ENCODE results near the gene TMX4. TPM values are rescaled to one million over a fixed set of nuclear protein-coding genes. Genes with fewer than 3 reads are reported as not detected.
A peak's percentile ranks its signal among the peaks of the same experiment; 100 is the strongest.

Gene TMX4, protein sequence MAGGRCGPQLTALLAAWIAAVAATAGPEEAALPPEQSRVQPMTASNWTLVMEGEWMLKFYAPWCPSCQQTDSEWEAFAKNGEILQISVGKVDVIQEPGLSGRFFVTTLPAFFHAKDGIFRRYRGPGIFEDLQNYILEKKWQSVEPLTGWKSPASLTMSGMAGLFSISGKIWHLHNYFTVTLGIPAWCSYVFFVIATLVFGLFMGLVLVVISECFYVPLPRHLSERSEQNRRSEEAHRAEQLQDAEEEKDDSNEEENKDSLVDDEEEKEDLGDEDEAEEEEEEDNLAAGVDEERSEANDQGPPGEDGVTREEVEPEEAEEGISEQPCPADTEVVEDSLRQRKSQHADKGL
- total RNA-seq (71.7 TPM), polyA plus RNA-seq (100 to 1,000 TPM in 1 of 4 donors, 10 to 100 TPM in 3; 74.8 to 111 (median 93.2) TPM)

GRCh38 chr20:8019246-8019997 is at the start of gene TMX4:
TSS of gene TMX4 (minus strand) at chr20:8019761. CDS start at chr20:8019613, 148 bp downstream.
- no peaks in the 10 kb centered on the region for H3K27me3 Mint-ChIP-seq

DNA sequence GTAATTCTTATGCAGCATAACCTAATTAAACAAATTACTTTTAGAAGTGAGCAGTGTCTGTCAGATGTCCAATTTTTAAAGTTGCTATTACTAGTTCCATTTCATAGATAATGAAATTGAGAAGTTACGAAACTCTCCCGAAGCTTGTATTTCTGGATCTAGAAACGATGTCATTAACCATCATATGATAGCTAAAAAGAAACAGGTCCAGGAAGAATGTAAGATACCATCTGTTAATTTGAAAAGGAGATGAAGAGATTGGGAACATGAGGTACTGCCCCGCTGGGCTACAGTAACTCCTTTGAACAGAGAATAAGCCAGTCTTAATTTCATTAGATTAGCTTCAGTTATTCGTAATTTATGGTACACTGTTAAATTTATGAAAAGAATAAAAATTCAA is 47.5 kb upstream of the TMX4 start:
- peaks cover 2% of the 10 kb centered on the region for H3K27me3 ChIP-seq (ENCODE audit: control insufficient read depth, insufficient read depth, low read length)
- H3K4me1 ChIP-seq (ENCODE audit: control insufficient read depth, insufficient read depth, low read length, poor library complexity, severe bottlenecking): no peaks in the 10 kb centered on the region
- Mint-ChIP-seq H3K36me3 (no peaks in the 10 kb centered on the region), H3K4me1 (peaks cover 0 to 4% (median 0%) of the 10 kb centered on the region in 4 donors), H3K9me3 (peaks cover 0 to 1% (median 0%) of the 10 kb centered on the region in 7 donors), H3K27me3 (peaks cover 6% of the 10 kb centered on the region), H3K27ac (no peak overlapping the region), H3K4me3 (no peak overlapping the region)
- no peak for DNase-seq
- no peak overlapping the region for H3K27ac ChIP-seq (ENCODE audit: insufficient read depth, low read length, poor library complexity, severe bottlenecking)
- no peak overlapping the region for H3K4me3 ChIP-seq (ENCODE audit: low read depth, low read length)
- no peaks in the 10 kb centered on the region for H3K36me3 ChIP-seq (ENCODE audit: control insufficient read depth, insufficient read depth, low read length)
- ATAC-seq (ENCODE audit: low read depth in 2 of 2): no peak
- H3K9me3 ChIP-seq (ENCODE audit: control insufficient read depth in 2 of 2, low read length in 2 of 2): no peaks in the 10 kb centered on the region

More at GRCh38 chr20:8019246-8019997, at the start of gene TMX4:
- Mint-ChIP-seq H3K36me3 (peaks cover 8% of the 10 kb centered on the region), H3K4me1 (peaks cover 20 to 42% (median 24%) of the 10 kb centered on the region in 4 donors), H3K27ac (peak within 1 kb of the TSS; percentile 80 to 89 (median 87)), H3K4me3 (peak within 1 kb of the TSS; percentile 93 to 95 (median 94)), H3K9me3 (peaks cover 0 to 2% (median 0%) of the 10 kb centered on the region in 7 donors)
- H3K27me3 ChIP-seq (ENCODE audit: control insufficient read depth, insufficient read depth, low read length): no peaks in the 10 kb centered on the region
- H3K27ac ChIP-seq (ENCODE audit: insufficient read depth, low read length, poor library complexity, severe bottlenecking): peak within 1 kb of the TSS; percentile 85
- peak within 1 kb of the TSS; percentile 98 for H3K4me3 ChIP-seq (ENCODE audit: low read depth, low read length)
- H3K4me1 ChIP-seq (ENCODE audit: control insufficient read depth, insufficient read depth, low read length, poor library complexity, severe bottlenecking): peaks cover 55% of the 10 kb centered on the region
- ATAC-seq (ENCODE audit: low read depth in 2 of 2) (peak; percentile 77 to 83), DNase-seq (peak; percentile 85 to 92 (median 86))
- no peaks in the 10 kb centered on the region for H3K36me3 ChIP-seq (ENCODE audit: control insufficient read depth, insufficient read depth, low read length)
- H3K9me3 ChIP-seq (ENCODE audit: control insufficient read depth in 2 of 2, low read length in 2 of 2): no peaks in the 10 kb centered on the region

DNA sequence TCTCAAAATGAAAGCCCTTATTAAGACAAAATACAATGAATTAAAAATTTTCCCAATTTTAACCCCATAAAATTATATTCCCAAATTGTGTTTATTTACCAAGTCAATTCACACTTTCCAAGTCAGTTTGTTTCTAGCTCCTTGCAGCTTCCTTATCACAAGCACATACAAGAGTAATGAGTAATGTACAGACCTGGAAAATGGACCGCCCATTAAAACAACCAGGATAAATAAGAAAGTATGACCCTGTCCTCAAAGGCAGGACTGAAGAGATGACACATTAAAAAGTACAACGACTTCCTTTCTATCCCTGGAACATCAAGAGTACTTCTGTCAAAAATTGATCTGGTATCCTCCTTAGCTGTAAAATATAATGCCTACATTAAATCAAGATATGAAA is 47.1 kb upstream of the TMX4 start:
- DNase-seq (no peak), ATAC-seq (ENCODE audit: low read depth in 2 of 2) (no peak)
- Mint-ChIP-seq H3K27me3 (peaks cover 6% of the 10 kb centered on the region), H3K4me3 (no peak overlapping the region), H3K4me1 (peaks cover 0 to 4% (median 0%) of the 10 kb centered on the region in 4 donors), H3K27ac (no peak overlapping the region), H3K36me3 (no peaks in the 10 kb centered on the region), H3K9me3 (peaks cover 0 to 1% (median 0%) of the 10 kb centered on the region in 7 donors)
- Histone ChIP-seq H3K27me3 (ENCODE audit: control insufficient read depth, insufficient read depth, low read length) (peaks cover 2% of the 10 kb centered on the region), H3K4me3 (ENCODE audit: low read depth, low read length) (no peak overlapping the region), H3K9me3 (ENCODE audit: control insufficient read depth in 2 of 2, low read length in 2 of 2) (no peaks in the 10 kb centered on the region), H3K4me1 (ENCODE audit: control insufficient read depth, insufficient read depth, low read length, poor library complexity, severe bottlenecking) (no peaks in the 10 kb centered on the region), H3K36me3 (ENCODE audit: control insufficient read depth, insufficient read depth, low read length) (no peaks in the 10 kb centered on the region), H3K27ac (ENCODE audit: insufficient read depth, low read length, poor library complexity, severe bottlenecking) (no peak overlapping the region)

DNA sequence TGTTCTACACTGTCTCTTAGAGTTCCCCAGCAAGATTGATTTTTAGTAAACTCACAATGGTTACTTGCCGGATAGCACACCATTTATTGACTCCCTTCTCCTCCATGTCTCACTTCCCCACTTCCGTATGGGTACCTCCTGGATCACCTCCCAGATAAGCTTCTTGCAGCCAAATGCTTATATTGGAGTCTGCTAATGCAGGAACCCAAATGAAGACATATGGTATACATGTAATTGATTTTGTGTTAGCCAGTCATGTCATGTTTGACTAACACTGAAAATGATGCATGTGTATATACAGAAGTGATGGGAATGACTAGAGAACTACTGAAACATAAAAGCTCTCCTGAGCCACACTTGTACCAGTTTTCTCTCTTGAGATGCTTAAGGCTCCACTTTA is 46.1 kb upstream of the TMX4 start:
- Mint-ChIP-seq H3K27me3 (peaks cover 6% of the 10 kb centered on the region), H3K27ac (no peak overlapping the region), H3K9me3 (peaks cover 0 to 1% (median 0%) of the 10 kb centered on the region in 7 donors), H3K36me3 (no peaks in the 10 kb centered on the region), H3K4me3 (no peak overlapping the region), H3K4me1 (no peaks in the 10 kb centered on the region)
- DNase-seq: no peak
- H3K4me1 ChIP-seq (ENCODE audit: control insufficient read depth, insufficient read depth, low read length, poor library complexity, severe bottlenecking): no peaks in the 10 kb centered on the region
- no peaks in the 10 kb centered on the region for H3K9me3 ChIP-seq (ENCODE audit: control insufficient read depth in 2 of 2, low read length in 2 of 2)
- H3K27ac ChIP-seq (ENCODE audit: insufficient read depth, low read length, poor library complexity, severe bottlenecking): no peak overlapping the region
- no peaks in the 10 kb centered on the region for H3K36me3 ChIP-seq (ENCODE audit: control insufficient read depth, insufficient read depth, low read length)
- peaks cover 2% of the 10 kb centered on the region for H3K27me3 ChIP-seq (ENCODE audit: control insufficient read depth, insufficient read depth, low read length)
- no peak overlapping the region for H3K4me3 ChIP-seq (ENCODE audit: low read depth, low read length)
- no peak for ATAC-seq (ENCODE audit: low read depth in 2 of 2)

DNA sequence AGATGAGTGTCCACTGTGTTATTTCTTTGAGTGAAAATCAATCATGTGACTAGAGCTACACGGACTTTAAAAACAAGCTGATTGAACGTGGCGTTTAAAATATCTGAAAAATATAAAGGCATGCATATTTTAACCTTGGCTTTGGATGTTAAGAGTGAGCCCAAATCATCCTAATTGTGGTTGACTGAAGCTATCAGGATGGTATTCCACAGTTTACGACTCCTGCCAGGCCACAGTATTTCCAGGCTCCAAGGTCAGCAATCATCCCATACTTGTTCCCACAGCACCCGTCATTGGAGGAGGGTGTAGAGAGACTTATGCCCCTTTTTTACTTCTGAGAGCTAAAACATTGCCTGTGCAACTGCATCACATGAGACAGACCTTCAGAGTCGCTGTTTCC is 43.2 kb upstream of the TMX4 start:
- Mint-ChIP-seq H3K27me3 (peaks cover 6% of the 10 kb centered on the region), H3K27ac (no peak overlapping the region), H3K4me3 (no peak overlapping the region), H3K9me3 (no peaks in the 10 kb centered on the region), H3K36me3 (no peaks in the 10 kb centered on the region), H3K4me1 (no peaks in the 10 kb centered on the region)
- DNase-seq (no peak), ATAC-seq (ENCODE audit: low read depth in 2 of 2) (no peak)
- Histone ChIP-seq H3K27me3 (ENCODE audit: control insufficient read depth, insufficient read depth, low read length) (peaks cover 2% of the 10 kb centered on the region), H3K36me3 (ENCODE audit: control insufficient read depth, insufficient read depth, low read length) (no peaks in the 10 kb centered on the region), H3K27ac (ENCODE audit: insufficient read depth, low read length, poor library complexity, severe bottlenecking) (no peak overlapping the region), H3K4me3 (ENCODE audit: low read depth, low read length) (no peak overlapping the region), H3K9me3 (ENCODE audit: control insufficient read depth in 2 of 2, low read length in 2 of 2) (no peaks in the 10 kb centered on the region), H3K4me1 (ENCODE audit: control insufficient read depth, insufficient read depth, low read length, poor library complexity, severe bottlenecking) (no peaks in the 10 kb centered on the region)

DNA sequence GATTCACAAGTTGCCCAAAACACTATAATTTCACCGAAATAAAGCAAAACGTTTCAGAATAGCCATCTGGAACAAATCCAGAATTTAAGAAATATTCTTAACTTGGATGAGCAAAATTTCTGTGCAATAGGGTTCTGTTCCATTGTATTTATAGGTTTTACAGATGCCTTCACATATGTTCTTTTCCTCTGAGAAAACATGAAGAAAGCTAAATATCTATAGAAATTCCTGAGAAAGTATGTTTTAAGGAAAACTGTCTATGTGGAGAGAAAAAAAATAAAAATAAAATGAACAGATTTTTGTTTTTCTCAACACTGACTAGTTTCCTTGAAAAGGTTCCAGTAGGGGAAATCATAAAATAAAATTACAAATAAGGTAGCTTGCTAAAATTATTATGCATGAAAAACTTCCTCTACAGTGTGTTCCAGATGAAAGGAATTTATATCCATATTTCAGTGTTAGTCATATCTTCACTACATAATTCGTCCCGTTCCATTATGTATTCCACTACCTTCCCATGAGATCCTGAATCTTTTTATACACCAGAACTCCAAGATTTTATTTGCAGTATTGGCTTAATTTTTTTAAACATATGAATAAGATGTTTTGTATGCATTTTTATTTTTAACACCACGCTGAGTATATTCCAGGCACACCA is 42.4 kb upstream of the TMX4 start:
- Mint-ChIP-seq H3K27me3 (peaks cover 6% of the 10 kb centered on the region), H3K36me3 (no peaks in the 10 kb centered on the region), H3K4me3 (no peak overlapping the region), H3K4me1 (no peaks in the 10 kb centered on the region), H3K27ac (no peak overlapping the region), H3K9me3 (peaks cover 0 to 1% (median 0%) of the 10 kb centered on the region in 7 donors)
- Histone ChIP-seq H3K4me3 (ENCODE audit: low read depth, low read length) (no peak overlapping the region), H3K27ac (ENCODE audit: insufficient read depth, low read length, poor library complexity, severe bottlenecking) (no peak overlapping the region), H3K4me1 (ENCODE audit: control insufficient read depth, insufficient read depth, low read length, poor library complexity, severe bottlenecking) (no peaks in the 10 kb centered on the region), H3K36me3 (ENCODE audit: control insufficient read depth, insufficient read depth, low read length) (no peaks in the 10 kb centered on the region), H3K27me3 (ENCODE audit: control insufficient read depth, insufficient read depth, low read length) (peaks cover 2% of the 10 kb centered on the region), H3K9me3 (ENCODE audit: control insufficient read depth in 2 of 2, low read length in 2 of 2) (no peaks in the 10 kb centered on the region)
- DNase-seq (no peak), ATAC-seq (ENCODE audit: low read depth in 2 of 2) (no peak)

- Mint-ChIP-seq H3K4me1 (no peaks in the 10 kb centered on the region), H3K9me3 (peaks cover 0 to 1% (median 0%) of the 10 kb centered on the region in 7 donors), H3K27ac (no peak overlapping the region), H3K27me3 (peaks cover 2% of the 10 kb centered on the region), H3K36me3 (no peaks in the 10 kb centered on the region), H3K4me3 (no peak overlapping the region)
- H3K27me3 ChIP-seq (ENCODE audit: control insufficient read depth, insufficient read depth, low read length): peaks cover 2% of the 10 kb centered on the region
- H3K27ac ChIP-seq (ENCODE audit: insufficient read depth, low read length, poor library complexity, severe bottlenecking): no peak overlapping the region
- H3K4me1 ChIP-seq (ENCODE audit: control insufficient read depth, insufficient read depth, low read length, poor library complexity, severe bottlenecking): no peaks in the 10 kb centered on the region
- DNase-seq (no peak), ATAC-seq (ENCODE audit: low read depth in 2 of 2) (no peak)
- H3K4me3 ChIP-seq (ENCODE audit: low read depth, low read length): no peak overlapping the region
- no peaks in the 10 kb centered on the region for H3K9me3 ChIP-seq (ENCODE audit: control insufficient read depth in 2 of 2, low read length in 2 of 2)
- no peaks in the 10 kb centered on the region for H3K36me3 ChIP-seq (ENCODE audit: control insufficient read depth, insufficient read depth, low read length)
These were observed 41.4 kb upstream of the TMX4 start for GRCh38 chr20:8060977-8061376.
